Measurements from ENCODE around the gene RAB6B.

- TF ChIP-seq CTCF (conservative IDR thresholded peaks at IDR 0.05 in 1 of 2, IDR thresholded peaks at IDR 0.05 in 1 of 2; ENCODE audit: extremely low read depth in 1 of 2, insufficient read depth in 1 of 2, low read depth in 1 of 2, low read length in 2 of 2) (no peak), EZH2 (IDR thresholded peaks at IDR 0.05; ENCODE audit: borderline replicate concordance, low read length) (no peak)
These were observed 39.5 kb upstream of the RAB6B start for GRCh38 chr3:133934996-133935842.

All from mammary epithelial cell (primary cell).